Measurements from ENCODE around the gene E2F4. TPM values are rescaled to one million over a fixed set of nuclear protein-coding genes. Genes with fewer than 3 reads are reported as not detected.
A peak's percentile ranks its signal among the peaks of the same experiment; 100 is the strongest.

Gene E2F4
- total RNA-seq, 2 donors from 2014 or later = 71.8 to 72.8 TPM

GRCh38 chr16:67240506-67240905 lies 48.6 kb downstream of the E2F4 start:
- no peaks in the 10 kb centered on the region for H3K27me3 ChIP-seq (ENCODE audit: control insufficient read depth, insufficient read depth, low read length, poor library complexity, severe bottlenecking)
- no peak overlapping the region for H3K27ac ChIP-seq (ENCODE audit: low read depth, low read length)
- peaks cover 24% of the 10 kb centered on the region for H3K4me1 ChIP-seq (ENCODE audit: control insufficient read depth, insufficient read depth, low read length)
- WGBS, 2 experiments (ENCODE audit: insufficient coverage in 1 of 2, insufficient read length in 1 of 2) = 95% methylated on average over 4 of the region's 4 CpGs; no CpG with 5 or more reads in 1 of the 2 experiments
- H3K36me3 Mint-ChIP-seq (ENCODE audit: low read depth) = peaks cover 33% of the 10 kb centered on the region
- H3K27ac Mint-ChIP-seq = peak overlapping the region; percentile 52
- no peak for TF ChIP-seq CTCF (conservative IDR thresholded peaks at IDR 0.05)
- no peak overlapping the region for H3K4me3 Mint-ChIP-seq
- no peaks in the 10 kb centered on the region for H3K27me3 Mint-ChIP-seq (ENCODE audit: insufficient read depth)
- peaks cover 14% of the 10 kb centered on the region for H3K4me1 Mint-ChIP-seq
- peaks cover 88% of the 10 kb centered on the region for H3K36me3 ChIP-seq (ENCODE audit: control insufficient read depth, insufficient read depth, low read length)
- no peak overlapping the region for H3K9ac ChIP-seq (ENCODE audit: extremely low read depth, low read length, poor library complexity, severe bottlenecking)
- no peak overlapping the region for H3K4me3 ChIP-seq (ENCODE audit: low read length)
- no peaks in the 10 kb centered on the region for H3K9me3 ChIP-seq (ENCODE audit: control insufficient read depth, low read length)
- DNase-seq = peak; percentile 21
- H3K9me3 Mint-ChIP-seq = no peaks in the 10 kb centered on the region

GRCh38 chr16:67241008-67241900 lies 49.3 kb downstream of the E2F4 start:
- H3K4me3 ChIP-seq (ENCODE audit: low read length) = no peak overlapping the region
- no peaks in the 10 kb centered on the region for H3K27me3 Mint-ChIP-seq (ENCODE audit: insufficient read depth)
- peak overlapping the region; percentile 94 for H3K27ac Mint-ChIP-seq
- no peaks in the 10 kb centered on the region for H3K27me3 ChIP-seq (ENCODE audit: control insufficient read depth, insufficient read depth, low read length, poor library complexity, severe bottlenecking)
- H3K27ac ChIP-seq (ENCODE audit: low read depth, low read length) = peak overlapping the region; percentile 36
- no peak for TF ChIP-seq CTCF (conservative IDR thresholded peaks at IDR 0.05)
- H3K4me3 Mint-ChIP-seq = no peak overlapping the region
- peaks cover 14% of the 10 kb centered on the region for H3K4me1 Mint-ChIP-seq
- 72 to 82% methylated on average over 3 to 8 of the region's 10 CpGs for WGBS, 2 experiments (ENCODE audit: insufficient coverage in 1 of 2, insufficient read length in 1 of 2)
- peaks cover 27% of the 10 kb centered on the region for H3K36me3 Mint-ChIP-seq (ENCODE audit: low read depth)
- H3K9ac ChIP-seq (ENCODE audit: extremely low read depth, low read length, poor library complexity, severe bottlenecking) = no peak overlapping the region
- H3K4me1 ChIP-seq (ENCODE audit: control insufficient read depth, insufficient read depth, low read length) = peaks cover 24% of the 10 kb centered on the region
- DNase-seq = peak; percentile 79
- no peaks in the 10 kb centered on the region for H3K9me3 Mint-ChIP-seq
- H3K36me3 ChIP-seq (ENCODE audit: control insufficient read depth, insufficient read depth, low read length) = peaks cover 81% of the 10 kb centered on the region
- H3K9me3 ChIP-seq (ENCODE audit: control insufficient read depth, low read length) = no peaks in the 10 kb centered on the region

- H3K9me3 Mint-ChIP-seq = no peaks in the 10 kb centered on the region
- TF ChIP-seq CTCF (conservative IDR thresholded peaks at IDR 0.05) = no peak
- peaks cover 14% of the 10 kb centered on the region for H3K4me1 Mint-ChIP-seq
- H3K27me3 Mint-ChIP-seq (ENCODE audit: insufficient read depth) = no peaks in the 10 kb centered on the region
- no peak overlapping the region for H3K4me3 ChIP-seq (ENCODE audit: low read length)
- no peaks in the 10 kb centered on the region for H3K9me3 ChIP-seq (ENCODE audit: control insufficient read depth, low read length)
- H3K27ac ChIP-seq (ENCODE audit: low read depth, low read length) = no peak overlapping the region
- peaks cover 19% of the 10 kb centered on the region for H3K36me3 Mint-ChIP-seq (ENCODE audit: low read depth)
- peaks cover 24% of the 10 kb centered on the region for H3K4me1 ChIP-seq (ENCODE audit: control insufficient read depth, insufficient read depth, low read length)
- H3K27ac Mint-ChIP-seq = no peak overlapping the region
- H3K36me3 ChIP-seq (ENCODE audit: control insufficient read depth, insufficient read depth, low read length) = peaks cover 74% of the 10 kb centered on the region
- H3K4me3 Mint-ChIP-seq = no peak overlapping the region
- no peaks in the 10 kb centered on the region for H3K27me3 ChIP-seq (ENCODE audit: control insufficient read depth, insufficient read depth, low read length, poor library complexity, severe bottlenecking)
- no peak for DNase-seq
- no peak overlapping the region for H3K9ac ChIP-seq (ENCODE audit: extremely low read depth, low read length, poor library complexity, severe bottlenecking)
- 94 to 96% methylated on average over 2 to 4 of the region's 4 CpGs for whole genome bisulfite sequencing, 2 experiments (ENCODE audit: insufficient coverage in 1 of 2, insufficient read length in 1 of 2)
Measured at GRCh38 chr16:67242138-67242730, 50.3 kb downstream of the E2F4 start.

All from endodermal cell (in vitro differentiated cells).